GM12874 (cell line): ENCODE data around the gene C4orf54.

Experiments used
- TF ChIP-seq, protein P1 (sequence below): IDR thresholded peaks from 2 replicates; pipeline ENCODE4 v1.5.1; 2011; ENCODE audit warnings: low read depth, mild to moderate bottlenecking, control low read depth, low read length, moderate library complexity; ENCODE audit not compliant: insufficient read depth

Gene C4orf54

DNA sequence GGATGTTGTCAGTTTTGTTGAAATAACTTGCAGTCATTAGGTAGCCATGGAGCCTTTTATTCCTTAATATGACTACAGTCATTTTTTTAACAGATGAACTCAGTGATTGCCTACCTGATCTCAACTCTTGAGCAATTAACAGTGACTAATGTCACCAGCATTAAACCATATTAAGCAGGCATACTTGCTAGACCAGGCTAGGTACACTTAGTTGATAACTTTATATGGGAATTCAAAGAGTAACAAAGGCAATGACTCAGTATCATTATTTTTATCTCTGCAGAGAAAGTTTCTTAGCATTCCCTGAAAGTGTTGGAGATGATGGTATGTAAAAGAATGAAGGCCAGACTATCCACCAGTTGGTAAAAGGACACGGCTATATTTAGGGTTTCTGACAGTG is at the start of gene C4orf54:
C4orf54 (minus strand) TSS at position 31 of the 400 bp plus-strand sequence. CDS start 3,180 bp downstream, outside the sequence.
- TF ChIP-seq, protein P1, sequence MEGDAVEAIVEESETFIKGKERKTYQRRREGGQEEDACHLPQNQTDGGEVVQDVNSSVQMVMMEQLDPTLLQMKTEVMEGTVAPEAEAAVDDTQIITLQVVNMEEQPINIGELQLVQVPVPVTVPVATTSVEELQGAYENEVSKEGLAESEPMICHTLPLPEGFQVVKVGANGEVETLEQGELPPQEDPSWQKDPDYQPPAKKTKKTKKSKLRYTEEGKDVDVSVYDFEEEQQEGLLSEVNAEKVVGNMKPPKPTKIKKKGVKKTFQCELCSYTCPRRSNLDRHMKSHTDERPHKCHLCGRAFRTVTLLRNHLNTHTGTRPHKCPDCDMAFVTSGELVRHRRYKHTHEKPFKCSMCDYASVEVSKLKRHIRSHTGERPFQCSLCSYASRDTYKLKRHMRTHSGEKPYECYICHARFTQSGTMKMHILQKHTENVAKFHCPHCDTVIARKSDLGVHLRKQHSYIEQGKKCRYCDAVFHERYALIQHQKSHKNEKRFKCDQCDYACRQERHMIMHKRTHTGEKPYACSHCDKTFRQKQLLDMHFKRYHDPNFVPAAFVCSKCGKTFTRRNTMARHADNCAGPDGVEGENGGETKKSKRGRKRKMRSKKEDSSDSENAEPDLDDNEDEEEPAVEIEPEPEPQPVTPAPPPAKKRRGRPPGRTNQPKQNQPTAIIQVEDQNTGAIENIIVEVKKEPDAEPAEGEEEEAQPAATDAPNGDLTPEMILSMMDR = no peak

DNA sequence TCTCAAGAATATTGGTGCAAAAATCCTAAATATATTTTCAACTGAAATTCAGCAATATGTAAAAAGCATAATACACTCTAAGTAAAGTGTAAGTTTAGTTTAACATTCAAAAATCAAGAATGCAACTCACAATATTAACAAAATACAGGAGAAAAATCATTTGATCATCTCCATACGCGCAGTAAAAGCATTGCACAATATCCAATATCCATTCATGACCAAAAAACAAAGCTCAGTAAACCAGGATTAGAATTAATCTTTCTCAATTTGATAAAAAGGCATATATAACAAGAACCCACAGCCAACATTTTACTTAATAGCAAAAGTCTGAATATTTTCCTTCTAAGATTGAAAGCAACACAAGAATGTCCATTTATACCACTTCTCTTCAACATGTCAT is 48.3 kb upstream of the C4orf54 start:
- TF ChIP-seq, protein P1 = no peak

DNA sequence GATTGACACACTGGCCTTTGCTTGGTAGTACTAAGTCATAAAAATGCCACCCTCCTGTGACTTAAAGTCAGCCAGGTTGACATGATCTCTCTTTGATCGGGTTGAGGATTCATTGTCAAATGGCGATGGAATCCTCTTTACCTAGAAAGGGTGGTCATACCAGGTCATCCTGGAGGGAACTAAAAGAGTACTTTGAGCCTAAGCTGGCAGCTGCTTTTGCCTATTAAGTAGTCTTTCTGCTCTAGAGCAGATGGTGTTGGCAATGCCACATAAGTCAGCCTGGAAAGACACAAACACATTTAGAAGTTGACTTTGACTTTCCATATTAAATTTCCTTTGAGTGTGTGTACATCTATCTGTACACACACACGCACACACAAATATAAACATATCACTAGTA is 39.2 kb upstream of the C4orf54 start:
- TF ChIP-seq, protein P1 = no peak

DNA sequence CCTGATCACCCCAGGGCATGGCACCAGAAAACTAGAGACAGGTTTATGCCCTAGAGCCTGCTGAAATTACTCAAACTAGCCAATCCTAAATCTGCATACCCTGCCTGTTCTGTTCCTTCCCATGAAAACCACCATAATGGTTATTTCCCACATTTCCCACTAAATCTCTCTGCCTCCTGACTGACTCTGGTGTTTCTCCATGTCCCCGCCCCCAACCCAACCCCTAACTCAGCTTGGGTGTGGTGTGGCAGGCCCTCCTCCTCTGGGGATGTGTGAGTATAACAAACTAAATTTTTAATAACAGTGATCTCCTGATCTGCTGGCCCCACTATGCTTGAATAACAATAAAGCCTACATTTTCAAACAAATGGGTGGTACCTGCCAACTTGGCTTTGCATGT is 35.5 kb upstream of the C4orf54 start:
- TF ChIP-seq, protein P1 = no peak

DNA sequence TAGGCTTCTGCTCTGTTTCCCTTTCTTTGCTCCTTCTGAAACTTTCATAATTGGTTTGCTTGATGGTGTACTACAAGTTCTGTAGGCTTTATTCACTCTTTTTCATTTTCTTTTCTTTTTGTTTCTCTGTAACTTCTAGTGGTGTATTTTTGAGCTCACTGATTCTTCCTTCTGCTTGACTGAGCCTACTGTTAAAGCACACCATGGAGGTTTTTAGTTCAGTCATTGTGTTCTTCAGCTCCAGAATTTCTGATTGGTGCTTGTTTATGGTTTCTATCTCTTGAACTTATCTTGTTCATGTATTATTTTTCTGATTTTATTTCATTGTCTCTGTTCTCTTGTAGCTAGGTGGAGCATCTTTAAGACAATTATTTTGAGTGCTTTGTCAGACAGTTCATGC is 33.4 kb upstream of the C4orf54 start:
- TF ChIP-seq, protein P1 = no peak

DNA sequence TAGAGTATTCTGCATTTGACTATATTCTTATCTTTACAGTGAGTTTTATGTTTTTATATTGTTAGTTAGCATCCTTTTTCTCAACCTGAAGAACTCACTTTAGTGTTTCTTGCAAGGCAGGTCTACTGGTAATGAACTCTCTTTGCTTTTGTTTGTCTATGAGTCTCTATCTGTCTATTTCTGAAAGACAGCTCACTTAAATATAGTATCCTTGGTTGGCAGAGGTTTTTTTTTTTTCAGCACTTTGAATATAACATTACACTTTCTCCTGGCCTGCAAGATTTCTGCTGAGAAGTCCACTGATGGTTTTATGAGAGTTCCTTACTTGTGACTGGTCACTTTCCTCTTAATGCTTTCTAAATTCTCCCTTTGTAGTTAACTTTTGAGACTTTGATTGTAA is 32.8 kb upstream of the C4orf54 start:
- TF ChIP-seq, protein P1 = no peak

DNA sequence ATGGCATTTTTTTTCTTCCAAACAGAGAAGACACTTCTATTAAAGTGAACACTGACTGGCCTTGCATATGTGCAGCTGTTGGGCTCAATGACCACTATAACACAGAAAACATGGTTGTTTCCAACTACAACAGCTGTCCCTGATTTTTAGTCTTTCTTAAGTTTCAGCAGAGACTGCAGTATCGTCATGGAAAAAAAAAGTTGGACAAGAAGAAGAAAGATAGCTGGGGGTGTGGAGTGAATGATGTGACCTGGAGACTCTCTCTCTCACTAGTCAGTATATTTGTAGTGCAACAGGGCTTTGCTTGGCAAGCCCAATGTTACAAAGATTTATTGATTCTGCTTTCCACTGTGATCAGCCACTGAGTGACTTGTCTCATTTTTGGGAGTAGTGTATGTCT is 29.5 kb upstream of the C4orf54 start:
- TF ChIP-seq, protein P1 = no peak

DNA sequence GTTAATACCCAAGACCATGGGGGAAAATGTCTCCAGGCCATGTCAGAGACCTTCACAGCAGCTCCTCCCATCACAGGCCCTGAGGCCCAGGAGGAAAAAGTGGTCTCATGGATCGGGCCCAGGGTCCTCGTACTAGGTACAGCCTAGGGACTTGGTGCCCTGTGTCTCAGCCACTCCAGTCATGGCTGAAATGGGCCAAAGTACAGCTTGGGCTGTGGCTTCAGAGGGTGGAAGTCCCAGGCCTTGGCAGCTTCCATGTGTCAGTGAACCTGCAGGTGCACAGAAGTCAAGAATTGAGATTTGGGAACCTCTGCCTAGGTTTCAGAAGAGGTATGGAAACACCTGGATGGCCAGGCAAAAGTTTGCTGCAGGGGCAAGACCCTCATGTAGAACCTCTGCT is 27.6 kb upstream of the C4orf54 start:
- TF ChIP-seq, protein P1 = no peak
